ENCODE results near the gene TMA7.
A peak's percentile ranks its signal among the peaks of the same experiment; 100 is the strongest.

Gene TMA7

GRCh38 chr3:48436855-48437254 lies 3.2 kb upstream of the TMA7 start:
- TF ChIP-seq CTCF (IDR thresholded peaks at IDR 0.05; ENCODE audit: low read depth, low read length, missing control alignments), result no peak
- no peak overlapping the region for H3K4me3 ChIP-seq (replicated peaks; ENCODE audit: low read depth, low read length)
- DNase-seq (ENCODE audit: extremely low read depth, low read depth), result no peak

GRCh38 chr3:48437812-48438211 lies 2.2 kb upstream of the TMA7 start:
- H3K4me3 ChIP-seq (replicated peaks; ENCODE audit: low read depth, low read length), result no peak overlapping the region
- TF ChIP-seq CTCF (IDR thresholded peaks at IDR 0.05; ENCODE audit: low read depth, low read length, missing control alignments), result no peak
- DNase-seq (ENCODE audit: extremely low read depth, low read depth), result no peak

- TF ChIP-seq CTCF (IDR thresholded peaks at IDR 0.05; ENCODE audit: low read depth, low read length, missing control alignments), result no peak
- DNase-seq (ENCODE audit: extremely low read depth, low read depth), result no peak
- peak overlapping the region; percentile 98 for H3K4me3 ChIP-seq (replicated peaks; ENCODE audit: low read depth, low read length)
Measured at GRCh38 chr3:48440590-48440958, 517 bp downstream of the TMA7 start.

GRCh38 chr3:48441940-48442339 lies 1.9 kb downstream of the TMA7 start:
- H3K4me3 ChIP-seq (replicated peaks; ENCODE audit: low read depth, low read length), result peak overlapping the region; percentile 98
- TF ChIP-seq CTCF (IDR thresholded peaks at IDR 0.05; ENCODE audit: low read depth, low read length, missing control alignments), result no peak
- DNase-seq (ENCODE audit: extremely low read depth, low read depth), result no peak

GRCh38 chr3:48445277-48445882 lies 5.3 kb downstream of the TMA7 start:
- no peak for DNase-seq (ENCODE audit: extremely low read depth, low read depth)
- no peak for TF ChIP-seq CTCF (IDR thresholded peaks at IDR 0.05; ENCODE audit: low read depth, low read length, missing control alignments)
- peak overlapping the region; percentile 68 for H3K4me3 ChIP-seq (replicated peaks; ENCODE audit: low read depth, low read length)

GRCh38 chr3:48446043-48446424 lies 6.0 kb downstream of the TMA7 start:
- peak overlapping the region; percentile 68 for H3K4me3 ChIP-seq (replicated peaks; ENCODE audit: low read depth, low read length)
- TF ChIP-seq CTCF (IDR thresholded peaks at IDR 0.05; ENCODE audit: low read depth, low read length, missing control alignments), result no peak
- DNase-seq (ENCODE audit: extremely low read depth, low read depth), result no peak

All from HFF-Myc (cell line).